GM19099 (cell line): ENCODE measurements around the gene FAM107B.

Experiments used
- POLR2A ChIP-seq: IDR thresholded peaks from 3 replicates; pipeline ENCODE4 v1.6.1; 2011; ENCODE audit warnings: low read depth; ENCODE audit not compliant: insufficient read length; ENCODE audit errors: extremely low read depth

FAM107B gene

GRCh38 chr10:14669576-14669975, 105.1 kb downstream of the FAM107B start:
- no peak for TF ChIP-seq POLR2A

- TF ChIP-seq POLR2A = no peak
These were observed 106.9 kb downstream of the FAM107B start for GRCh38 chr10:14667781-14668180.

DNA sequence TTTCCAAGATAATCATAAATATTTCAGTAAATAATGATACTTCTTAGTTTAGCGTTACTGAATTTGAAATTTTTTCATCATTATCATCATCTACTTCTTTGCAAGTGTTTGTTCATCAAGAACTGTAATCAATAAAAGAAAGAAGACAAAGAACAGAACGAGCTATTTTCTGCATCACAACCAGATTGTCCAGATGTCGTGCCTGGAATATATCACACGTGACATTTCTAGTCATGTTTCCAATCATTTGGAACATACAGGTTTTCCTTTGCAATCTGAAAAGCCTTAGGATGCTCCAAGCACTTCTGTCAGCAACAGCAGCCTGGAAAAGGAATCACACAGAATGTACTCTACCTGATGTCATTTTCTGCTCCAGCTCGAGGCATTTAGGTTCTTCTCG, 107.4 kb downstream of the FAM107B start:
- TF ChIP-seq POLR2A = no peak

GRCh38 chr10:14665865-14666857, 108.5 kb downstream of the FAM107B start:
- TF ChIP-seq POLR2A = no peak

DNA sequence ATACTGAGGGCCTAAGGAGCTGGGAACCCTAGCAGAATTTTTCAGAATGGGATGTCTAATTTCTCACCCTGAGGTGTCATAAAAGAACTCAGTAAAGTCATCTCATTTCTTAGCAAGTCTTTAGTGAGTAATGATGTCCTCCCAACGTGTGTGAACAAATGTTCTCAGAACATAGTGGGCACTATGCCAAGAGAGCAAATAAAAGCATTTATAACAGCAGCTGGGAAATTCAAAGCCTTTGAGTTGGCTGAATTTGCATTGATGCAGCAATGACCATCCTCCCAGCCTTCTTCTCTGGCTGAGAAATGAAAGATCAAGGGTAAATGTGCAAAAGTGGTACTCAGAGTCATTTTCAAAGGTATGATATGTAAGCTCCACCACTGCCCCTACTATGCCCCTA, 109.4 kb downstream of the FAM107B start:
- TF ChIP-seq POLR2A = no peak

DNA sequence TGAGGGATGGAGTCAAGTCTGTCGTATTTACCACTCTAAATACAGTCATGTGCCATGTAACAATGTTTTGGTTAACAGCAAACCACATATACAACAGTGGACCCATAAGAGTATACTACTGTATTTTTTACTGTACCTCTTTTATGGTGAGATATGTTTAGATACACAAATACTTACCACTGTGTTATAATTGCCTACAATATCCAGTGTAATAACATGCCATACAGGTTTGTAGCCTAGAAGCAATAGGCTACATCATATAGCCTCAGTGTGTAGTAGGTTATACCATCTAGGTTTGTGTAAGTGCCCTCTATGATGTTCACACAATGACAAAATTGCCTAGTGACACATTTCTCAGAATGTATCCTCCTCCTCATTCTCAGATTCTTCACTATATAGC, 110.4 kb downstream of the FAM107B start:
- TF ChIP-seq POLR2A = no peak

DNA sequence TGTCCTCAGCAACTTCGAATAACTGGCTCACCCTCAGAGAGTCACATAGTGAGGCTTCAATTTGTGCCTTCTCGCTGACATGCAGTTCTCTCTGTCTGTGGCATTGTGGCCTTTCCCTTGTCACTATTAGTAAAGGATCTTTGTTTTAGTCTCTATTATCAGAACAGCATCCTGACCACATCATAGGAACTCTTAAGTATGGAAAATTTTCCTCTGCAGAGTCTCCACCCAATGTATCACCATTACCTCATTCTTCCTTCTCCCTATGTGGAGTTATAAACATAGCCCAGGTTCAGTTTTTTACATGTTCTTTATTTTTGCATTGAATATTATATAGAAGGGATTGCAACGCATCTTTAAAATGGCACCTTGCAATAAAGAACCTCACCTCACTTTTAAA, 112.9 kb downstream of the FAM107B start:
- no peak for TF ChIP-seq POLR2A

- no peak for TF ChIP-seq POLR2A
These were observed 113.9 kb downstream of the FAM107B start for GRCh38 chr10:14660831-14661230.

DNA sequence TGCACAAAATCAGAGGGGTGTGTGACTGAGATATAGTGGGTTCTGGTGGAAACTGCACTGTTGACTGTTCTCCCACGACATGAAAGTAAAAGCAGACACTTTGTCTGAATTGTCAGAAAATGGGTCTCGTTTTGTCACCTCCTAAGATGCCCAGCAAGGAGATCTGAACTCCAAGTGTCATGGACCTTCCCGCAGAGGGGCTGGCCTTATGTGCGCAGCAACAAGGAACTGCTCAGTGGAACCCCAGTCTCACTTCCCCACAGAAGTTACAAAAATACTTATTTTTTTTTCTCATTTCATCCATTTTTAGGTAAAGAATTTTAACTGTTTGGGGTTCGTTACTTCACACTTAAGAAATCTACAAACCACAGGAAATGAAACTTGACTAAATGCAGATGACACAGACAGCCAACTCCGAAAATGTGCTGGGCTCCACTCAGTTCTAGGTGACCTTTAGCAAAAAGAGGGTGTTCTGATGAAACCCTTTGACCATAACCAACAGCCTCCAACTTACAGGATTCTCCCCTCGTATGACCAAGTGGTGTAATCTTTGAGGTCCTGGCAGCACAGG, 115.0 kb downstream of the FAM107B start:
- TF ChIP-seq POLR2A = no peak

GRCh38 chr10:14658331-14659127, 116.2 kb downstream of the FAM107B start:
- TF ChIP-seq POLR2A = no peak

- no peak for TF ChIP-seq POLR2A
These were observed 118.5 kb downstream of the FAM107B start for GRCh38 chr10:14656052-14656730.

DNA sequence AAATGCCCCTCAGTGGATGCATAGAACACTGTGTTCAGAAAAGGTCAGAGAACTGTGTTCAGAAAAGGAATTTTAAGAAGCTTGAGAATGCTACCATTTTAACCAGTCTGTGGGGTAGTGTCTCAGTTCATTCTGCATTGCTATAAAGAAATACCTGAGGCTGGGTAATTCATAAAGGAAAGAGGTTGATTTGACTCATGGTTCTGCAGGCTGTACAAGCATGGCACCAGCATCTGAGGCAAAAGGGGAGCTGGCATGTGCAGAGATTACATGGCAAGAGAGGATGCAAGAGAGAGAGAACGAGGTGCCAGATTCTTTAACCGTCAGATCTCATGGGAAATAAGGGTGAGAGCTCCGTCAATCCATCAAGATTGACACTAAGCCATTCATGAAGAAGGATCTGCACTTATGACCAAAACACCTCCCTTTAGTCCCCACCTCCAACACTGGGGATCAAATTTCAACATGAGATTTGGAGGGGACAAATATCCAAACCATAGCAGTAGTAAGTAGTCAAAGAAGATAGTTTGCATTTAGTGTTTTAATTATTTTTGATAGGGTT, 119.8 kb downstream of the FAM107B start:
- no peak for TF ChIP-seq POLR2A

DNA sequence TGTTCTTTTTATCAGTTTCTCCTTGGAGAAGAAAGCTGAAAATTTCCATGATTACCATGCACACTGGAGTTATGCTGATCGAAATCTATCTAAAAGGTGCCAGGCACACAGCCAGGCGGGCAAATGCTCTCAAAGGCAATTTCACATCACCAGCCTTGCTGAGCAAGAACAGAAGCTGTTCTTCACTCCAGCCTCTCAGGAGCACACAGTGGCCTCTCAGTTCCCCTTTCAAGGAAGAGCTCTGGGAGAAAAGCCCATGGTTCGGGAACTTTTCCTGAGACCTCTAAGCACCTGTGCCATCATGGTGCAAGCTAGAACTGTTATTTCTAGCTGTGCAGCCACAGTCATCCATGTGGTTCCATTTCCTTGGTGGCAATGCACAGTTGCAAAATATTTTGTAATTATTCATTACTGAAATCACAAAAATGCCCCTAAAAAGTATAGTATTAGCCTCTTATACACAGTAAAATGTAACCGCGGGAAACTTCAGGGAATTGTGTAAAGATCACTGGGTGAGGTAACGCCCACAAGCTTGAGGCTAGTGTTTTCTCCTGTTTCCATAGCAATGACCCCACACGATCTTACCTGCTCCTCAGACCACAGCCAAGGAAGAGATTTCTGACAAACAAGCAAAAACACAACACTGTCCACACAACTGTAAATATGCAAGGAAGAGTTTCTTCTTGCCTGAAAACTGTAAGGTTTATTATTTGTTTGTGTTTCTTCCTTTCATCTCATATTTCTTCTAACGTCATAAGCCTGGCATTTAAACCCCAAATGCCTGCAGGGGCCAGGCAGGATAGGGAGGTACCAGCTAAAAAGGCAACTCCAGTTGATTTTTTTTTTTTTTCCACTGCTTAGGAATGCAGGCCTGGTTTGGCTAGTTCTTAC, 121.2 kb downstream of the FAM107B start:
- TF ChIP-seq POLR2A = no peak

- TF ChIP-seq POLR2A = no peak
These were observed 121.9 kb downstream of the FAM107B start for GRCh38 chr10:14652816-14653215.

GRCh38 chr10:14652067-14652466, 122.6 kb downstream of the FAM107B start:
- no peak for TF ChIP-seq POLR2A
